PFSK-1 (cell line): ENCODE measurements around the gene EGLN1.

Experiments used
- FOXP2 ChIP-seq: optimal IDR thresholded peaks from 2 replicates; pipeline ENCODE3; 2011; ENCODE audit warnings: borderline replicate concordance, control low read depth, inconsistent platforms; ENCODE audit not compliant: insufficient read depth; ENCODE audit errors: extremely low read length, extremely low read depth
- POLR2AphosphoS5 ChIP-seq: IDR thresholded peaks from 2 replicates; pipeline ENCODE4 v1.6.1; 2012; ENCODE audit warnings: low read depth, mild to moderate bottlenecking, control low read depth, low read length, moderate library complexity
- REST ChIP-seq, 2 experiments: IDR thresholded peaks; 2 replicates each; pipeline versions ENCODE4 v1.6.1 to v1.8.0; 2011 to 2012; ENCODE audit warnings: low read depth in 2 of 2, low read length in 2 of 2, control low read depth in 1 of 2, inconsistent platforms in 1 of 2, mild to moderate bottlenecking in 1 of 2, moderate library complexity in 1 of 2; ENCODE audit not compliant: insufficient read depth in 1 of 2
- SIN3A ChIP-seq: IDR thresholded peaks from 2 replicates; pipeline ENCODE4 v1.6.1; 2012; ENCODE audit warnings: mild to moderate bottlenecking, low read length, moderate library complexity, borderline replicate concordance; ENCODE audit not compliant: insufficient read depth
- TAF1 ChIP-seq: IDR thresholded peaks from 2 replicates; pipeline ENCODE4 v1.6.1; 2012; ENCODE audit warnings: low read length, control low read depth, borderline replicate concordance; ENCODE audit not compliant: insufficient read depth

The EGLN1 gene

DNA sequence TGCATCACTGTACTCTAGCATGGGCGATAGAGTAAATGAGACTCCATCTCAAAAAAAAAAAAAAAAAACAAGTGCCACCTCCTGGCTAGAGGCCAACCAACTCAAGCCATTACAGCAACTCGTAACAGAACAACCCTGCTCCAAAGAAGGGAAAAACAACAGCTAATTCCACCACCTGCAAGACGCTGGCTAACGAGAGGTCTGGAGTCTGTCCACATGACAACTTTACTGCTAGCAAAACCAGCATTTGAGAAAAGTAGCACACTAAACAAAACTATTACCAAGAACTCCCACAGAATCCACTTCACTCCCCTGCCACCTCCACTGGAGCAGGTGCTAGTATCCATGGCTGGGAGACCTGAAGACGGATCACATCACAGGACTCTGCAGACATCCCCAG, 24.1 kb upstream of the EGLN1 start:
- no peak for TF ChIP-seq POLR2AphosphoS5
- no peak for TF ChIP-seq SIN3A
- no peak for TF ChIP-seq REST (IDR thresholded peaks at IDR 0.05; ENCODE audit: insufficient read depth in 1 of 2, low read depth in 2 of 2, low read length in 2 of 2)
- TF ChIP-seq FOXP2 = no peak
- no peak for TF ChIP-seq TAF1

GRCh38 chr1:231444059-231444458, 22.0 kb upstream of the EGLN1 start:
- no peak for TF ChIP-seq REST (IDR thresholded peaks at IDR 0.05; ENCODE audit: insufficient read depth in 1 of 2, low read depth in 2 of 2, low read length in 2 of 2)
- TF ChIP-seq TAF1 = no peak
- TF ChIP-seq FOXP2 = no peak
- no peak for TF ChIP-seq SIN3A
- TF ChIP-seq POLR2AphosphoS5 = no peak

- no peak for TF ChIP-seq REST (IDR thresholded peaks at IDR 0.05; ENCODE audit: insufficient read depth in 1 of 2, low read depth in 2 of 2, low read length in 2 of 2)
- TF ChIP-seq POLR2AphosphoS5 = no peak
- TF ChIP-seq SIN3A = no peak
- TF ChIP-seq FOXP2 = no peak
These were observed 21.3 kb upstream of the EGLN1 start for GRCh38 chr1:231443363-231443762.

GRCh38 chr1:231442735-231443134, 20.6 kb upstream of the EGLN1 start:
- TF ChIP-seq SIN3A = no peak
- TF ChIP-seq REST (IDR thresholded peaks at IDR 0.05; ENCODE audit: insufficient read depth in 1 of 2, low read depth in 2 of 2, low read length in 2 of 2) = no peak
- no peak for TF ChIP-seq TAF1
- no peak for TF ChIP-seq FOXP2
- no peak for TF ChIP-seq POLR2AphosphoS5

DNA sequence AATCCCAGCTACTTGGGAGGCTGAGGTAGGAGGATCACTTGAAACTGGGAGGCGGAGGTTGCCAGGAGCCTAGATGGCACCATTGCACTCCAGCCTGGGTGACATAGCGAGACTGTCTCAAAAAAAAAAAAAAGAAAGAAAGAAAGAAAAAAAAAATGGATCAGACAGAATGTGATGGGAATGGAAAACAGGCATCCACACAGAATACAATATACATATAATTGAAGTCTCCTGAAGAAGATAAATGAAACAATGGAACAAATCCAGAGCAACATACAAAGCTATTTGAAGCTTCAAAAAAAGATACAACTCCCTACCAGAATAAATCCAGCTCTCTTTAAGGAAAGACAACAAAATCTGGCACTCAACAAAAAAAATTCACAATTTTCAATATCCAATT, 10.9 kb upstream of the EGLN1 start:
- TF ChIP-seq REST (IDR thresholded peaks at IDR 0.05; ENCODE audit: insufficient read depth in 1 of 2, low read depth in 2 of 2, low read length in 2 of 2) = no peak
- TF ChIP-seq FOXP2 = no peak
- TF ChIP-seq TAF1 = no peak
- no peak for TF ChIP-seq POLR2AphosphoS5
- no peak for TF ChIP-seq SIN3A
